Immature natural killer cell (primary cell): Measurements from ENCODE around the gene TUBGCP2. TPM values are rescaled to one million over a fixed set of nuclear protein-coding genes. Genes with fewer than 3 reads are reported as not detected.
"Not testable (repeated sequence)": the region's sequence is repeated elsewhere in the genome, so short reads cannot be mapped to it uniquely, and the experiment has no call there.

Experiments used
- DNase-seq, 3 donors: peaks; one replicate each; pipeline ENCODE4 v3.0.0; 2022; ENCODE audit warnings: mixed read lengths in 1 of 3
- H3K27ac Mint-ChIP-seq, 6 donors: one replicate each; pipeline ENCODE4 v1.8.0; 2020; ENCODE audit warnings: mixed read lengths in 6 of 6, mild to moderate bottlenecking in 5 of 6, inconsistent platforms in 4 of 6, moderate library complexity in 3 of 6
- H3K27me3 Mint-ChIP-seq, 3 donors: one replicate each; pipeline ENCODE4 v1.8.0; 2020 to 2021; ENCODE audit warnings: low read depth in 3 of 3, mild to moderate bottlenecking in 3 of 3, mixed read lengths in 3 of 3, moderate library complexity in 3 of 3, inconsistent platforms in 1 of 3
- H3K36me3 Mint-ChIP-seq, 3 donors: one replicate each; pipeline ENCODE4 v1.8.0; 2020; ENCODE audit warnings: mixed read lengths in 3 of 3, inconsistent platforms in 2 of 3, mild to moderate bottlenecking in 2 of 3
- H3K4me1 Mint-ChIP-seq, 2 donors: one replicate each; pipeline ENCODE4 v1.8.0; 2020; ENCODE audit warnings: inconsistent platforms in 2 of 2, mild to moderate bottlenecking in 2 of 2, mixed read lengths in 2 of 2, moderate library complexity in 1 of 2
- H3K4me3 Mint-ChIP-seq, 5 donors: one replicate each; pipeline ENCODE4 v1.8.0; 2020; ENCODE audit warnings: mild to moderate bottlenecking in 5 of 5, mixed read lengths in 5 of 5, inconsistent platforms in 3 of 5, moderate library complexity in 3 of 5
- H3K9me3 Mint-ChIP-seq, 6 donors: one replicate each; pipeline ENCODE4 v1.8.0; 2020; ENCODE audit warnings: mild to moderate bottlenecking in 6 of 6, mixed read lengths in 6 of 6, inconsistent platforms in 4 of 6, moderate library complexity in 3 of 6
- polyA plus RNA-seq, 3 donors: library from polyadenylated mRNA; unstranded; fragments of 300-500 nt; fragmentation: Illumina TruSeq; gene quantifications; one replicate each; pipeline ENCODE4 v1.2.3, GENCODE V29; 2021

TUBGCP2 gene
- polyA plus RNA-seq, 3 donors from 2014 or later: 11.0 to 44.3 (median 27.5) TPM

GRCh38 chr10:133324198-133324792, 15.6 kb upstream of the TUBGCP2 start:
- no peak overlapping the region for H3K4me3 Mint-ChIP-seq
- no peak overlapping the region for H3K27ac Mint-ChIP-seq
- H3K27me3 Mint-ChIP-seq: peaks cover 8 to 14% (median 13%) of the 10 kb centered on the region in 3 donors
- H3K9me3 Mint-ChIP-seq: peaks cover 0 to 2% (median 0%) of the 10 kb centered on the region in 6 donors
- H3K36me3 Mint-ChIP-seq: peaks cover 0 to 4% (median 0%) of the 10 kb centered on the region in 3 donors
- DNase-seq: peak; percentile 30 to 47 (median 36)
- H3K4me1 Mint-ChIP-seq: peaks cover 2 to 6% of the 10 kb centered on the region in 2 donors

DNA sequence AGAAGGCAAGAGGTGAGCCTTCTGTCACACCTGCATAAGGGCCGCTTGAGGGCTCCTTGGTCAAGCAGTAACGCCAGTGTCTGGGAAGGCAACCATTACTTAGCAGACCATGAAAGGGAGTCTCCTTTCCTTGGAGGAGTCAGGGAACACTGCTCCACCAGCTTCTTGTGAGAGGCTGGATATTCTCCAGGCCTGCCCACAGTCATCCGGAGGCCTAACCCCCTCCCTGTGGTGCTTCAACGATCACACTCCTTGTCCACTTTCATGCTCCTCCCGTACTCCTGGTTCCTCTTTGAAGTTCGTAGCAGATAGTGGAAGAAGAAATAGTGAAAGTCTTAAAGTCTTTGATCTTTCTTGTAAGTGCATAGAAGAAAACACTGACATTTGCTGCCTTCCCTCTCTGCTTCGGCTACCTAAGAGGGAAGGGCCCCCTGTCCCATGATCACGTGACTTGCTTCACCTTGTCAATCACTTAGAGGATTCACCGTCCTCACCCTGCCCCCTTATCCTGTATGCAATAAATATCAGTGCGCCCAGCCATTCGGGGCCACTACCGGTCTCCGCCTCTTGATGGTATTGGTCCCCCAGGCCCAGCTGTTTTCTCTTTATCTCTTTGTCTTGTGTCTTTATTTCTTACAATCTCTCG, 13.5 kb upstream of the TUBGCP2 start:
- H3K4me1 Mint-ChIP-seq, H3K36me3 Mint-ChIP-seq, DNase-seq, H3K9me3 Mint-ChIP-seq, H3K27ac Mint-ChIP-seq, H3K4me3 Mint-ChIP-seq: not testable (repeated sequence)
- H3K27me3 Mint-ChIP-seq: peaks cover 3 to 14% (median 7%) of the 10 kb centered on the region in 3 donors

DNA sequence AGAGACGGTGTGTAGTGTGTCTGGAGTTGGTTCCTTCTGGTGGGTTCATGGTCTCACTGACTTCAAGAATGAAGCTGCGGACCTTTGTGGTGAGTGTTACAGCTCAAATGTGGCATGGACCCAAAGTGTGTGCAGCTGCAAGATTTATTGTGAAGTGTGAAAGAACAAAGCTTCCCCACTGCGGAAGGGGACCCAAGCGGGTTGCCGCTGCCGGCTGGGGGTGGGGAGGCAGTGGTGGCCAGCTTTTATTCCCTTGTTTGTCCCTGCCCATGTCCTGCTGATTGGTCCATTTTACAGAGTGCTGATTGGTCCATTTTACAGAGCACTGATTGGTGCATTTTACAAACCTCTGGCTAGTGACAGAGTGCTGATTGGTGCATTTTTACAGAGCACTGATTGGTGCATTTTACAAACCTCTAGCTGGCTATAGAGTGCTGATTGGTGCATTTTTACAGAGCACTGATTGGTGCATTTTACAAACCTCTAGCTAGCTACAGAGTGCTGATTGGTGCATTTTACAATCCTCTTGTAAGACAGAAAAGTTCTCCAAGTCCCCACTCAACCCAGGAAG, 12.3 kb upstream of the TUBGCP2 start:
- H3K4me1 Mint-ChIP-seq, H3K9me3 Mint-ChIP-seq, H3K4me3 Mint-ChIP-seq, H3K27me3 Mint-ChIP-seq, DNase-seq, H3K36me3 Mint-ChIP-seq, H3K27ac Mint-ChIP-seq: not testable (repeated sequence)

DNA sequence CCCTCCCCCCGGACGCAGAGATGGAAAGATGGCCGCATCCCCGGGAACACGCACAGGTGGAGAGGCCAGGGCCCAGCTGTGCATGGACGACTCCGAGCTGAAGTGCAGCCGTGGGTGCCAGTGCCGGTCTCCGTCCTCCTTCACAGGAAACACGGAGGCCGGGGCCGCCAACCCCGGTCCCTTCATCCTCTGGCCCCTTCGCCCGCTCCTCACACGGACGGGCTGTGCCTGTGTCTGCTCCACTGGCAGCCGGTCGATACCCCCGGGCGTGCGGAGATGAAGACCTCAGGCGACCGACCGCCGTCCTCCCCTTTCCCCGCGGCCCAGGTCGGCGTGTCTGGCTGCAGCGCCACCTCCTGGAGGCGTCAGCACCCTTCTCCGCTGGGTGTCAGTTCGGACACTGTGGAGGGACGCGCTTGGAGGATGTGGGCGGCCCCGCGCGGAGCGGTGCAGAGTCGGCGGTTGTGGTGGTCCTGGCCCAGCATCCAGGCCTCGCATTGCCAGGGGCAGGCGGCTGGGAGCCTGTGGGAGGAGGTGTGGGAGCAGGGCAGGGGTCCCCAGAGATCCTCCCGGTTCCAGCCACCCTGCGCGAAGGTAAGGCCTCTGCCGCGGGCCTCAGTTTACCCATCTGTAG, 9.9 kb upstream of the TUBGCP2 start:
- H3K4me3 Mint-ChIP-seq: peak overlapping the region; percentile 47 to 77 (median 67)
- H3K36me3 Mint-ChIP-seq: peaks cover 0 to 4% (median 0%) of the 10 kb centered on the region in 3 donors
- peak overlapping the region in 1 of 6 donors; percentile 45 for H3K27ac Mint-ChIP-seq
- peaks cover 0 to 2% (median 0%) of the 10 kb centered on the region in 6 donors for H3K9me3 Mint-ChIP-seq
- peak; percentile 71 to 74 (median 72) for DNase-seq
- H3K4me1 Mint-ChIP-seq: peaks cover 6 to 9% of the 10 kb centered on the region in 2 donors
- peaks cover 3 to 11% (median 10%) of the 10 kb centered on the region in 3 donors for H3K27me3 Mint-ChIP-seq

DNA sequence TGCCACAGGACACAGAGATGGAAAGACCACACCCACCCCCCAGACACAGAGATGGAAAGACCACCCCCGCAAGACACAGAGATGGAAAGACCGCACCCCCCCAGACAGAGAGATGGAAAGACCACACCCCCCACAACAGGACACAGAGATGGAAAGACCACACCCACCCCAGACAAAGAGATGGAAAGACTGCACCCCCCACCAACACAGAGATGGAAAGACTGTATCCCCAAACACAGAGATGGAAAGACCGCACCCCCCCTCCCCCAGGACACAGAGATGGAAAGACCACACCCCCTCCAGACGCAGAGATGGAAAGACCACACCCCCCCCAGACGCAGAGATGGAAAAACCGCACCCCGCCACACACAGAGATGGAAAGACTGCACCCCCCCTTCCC, 8.1 kb upstream of the TUBGCP2 start:
- Mint-ChIP-seq H3K4me3 (no peak overlapping the region), H3K4me1 (peaks cover 6 to 9% of the 10 kb centered on the region in 2 donors), H3K27ac (no peak overlapping the region), H3K9me3 (peaks cover 0 to 2% (median 0%) of the 10 kb centered on the region in 6 donors), H3K36me3 (peaks cover 0 to 5% (median 4%) of the 10 kb centered on the region in 3 donors), H3K27me3 (peaks cover 3 to 6% (median 4%) of the 10 kb centered on the region in 3 donors)
- no peak for DNase-seq

GRCh38 chr10:133316266-133316665, 7.6 kb upstream of the TUBGCP2 start:
- no peak for DNase-seq
- no peak overlapping the region for H3K4me3 Mint-ChIP-seq
- peaks cover 6 to 9% of the 10 kb centered on the region in 2 donors for H3K4me1 Mint-ChIP-seq
- H3K27me3 Mint-ChIP-seq: peaks cover 3 to 6% (median 4%) of the 10 kb centered on the region in 3 donors
- H3K27ac Mint-ChIP-seq: peak overlapping the region in 1 of 6 donors; percentile 1
- H3K9me3 Mint-ChIP-seq: peaks cover 0 to 2% (median 0%) of the 10 kb centered on the region in 6 donors
- peaks cover 0 to 8% (median 4%) of the 10 kb centered on the region in 3 donors for H3K36me3 Mint-ChIP-seq

GRCh38 chr10:133315847-133316246, 7.2 kb upstream of the TUBGCP2 start:
- no peak overlapping the region for H3K4me3 Mint-ChIP-seq
- H3K27ac Mint-ChIP-seq: peak overlapping the region in 1 of 6 donors; percentile 1

GRCh38 chr10:133314911-133315310, 6.2 kb upstream of the TUBGCP2 start:
- no peak overlapping the region for H3K4me3 Mint-ChIP-seq
- peaks cover 6 to 10% of the 10 kb centered on the region in 2 donors for H3K4me1 Mint-ChIP-seq

More at GRCh38 chr10:133315847-133316246, 7.2 kb upstream of the TUBGCP2 start:
- peaks cover 0 to 2% (median 0%) of the 10 kb centered on the region in 6 donors for H3K9me3 Mint-ChIP-seq
- DNase-seq: no peak
- peaks cover 0 to 9% (median 4%) of the 10 kb centered on the region in 3 donors for H3K36me3 Mint-ChIP-seq
- H3K4me1 Mint-ChIP-seq: peaks cover 6 to 9% of the 10 kb centered on the region in 2 donors
- peaks cover 3 to 6% (median 4%) of the 10 kb centered on the region in 3 donors for H3K27me3 Mint-ChIP-seq

GRCh38 chr10:133313192-133313591, 4.5 kb upstream of the TUBGCP2 start:
- no peak overlapping the region for H3K27ac Mint-ChIP-seq
- H3K4me3 Mint-ChIP-seq: no peak overlapping the region
- DNase-seq: no peak
- peaks cover 1 to 6% of the 10 kb centered on the region in 2 donors for H3K4me1 Mint-ChIP-seq
- H3K36me3 Mint-ChIP-seq: peaks cover 0 to 12% (median 0%) of the 10 kb centered on the region in 3 donors
- peaks cover 0 to under 1% (median 0%) of the 10 kb centered on the region in 6 donors for H3K9me3 Mint-ChIP-seq
- peaks cover 7 to 13% (median 9%) of the 10 kb centered on the region in 3 donors for H3K27me3 Mint-ChIP-seq

More at GRCh38 chr10:133314911-133315310, 6.2 kb upstream of the TUBGCP2 start:
- Mint-ChIP-seq H3K27me3 (peaks cover 2 to 6% (median 6%) of the 10 kb centered on the region in 3 donors), H3K9me3 (no peaks in the 10 kb centered on the region), H3K27ac (no peak overlapping the region), H3K36me3 (peaks cover 0 to 12% (median 0%) of the 10 kb centered on the region in 3 donors)
- no peak for DNase-seq

DNA sequence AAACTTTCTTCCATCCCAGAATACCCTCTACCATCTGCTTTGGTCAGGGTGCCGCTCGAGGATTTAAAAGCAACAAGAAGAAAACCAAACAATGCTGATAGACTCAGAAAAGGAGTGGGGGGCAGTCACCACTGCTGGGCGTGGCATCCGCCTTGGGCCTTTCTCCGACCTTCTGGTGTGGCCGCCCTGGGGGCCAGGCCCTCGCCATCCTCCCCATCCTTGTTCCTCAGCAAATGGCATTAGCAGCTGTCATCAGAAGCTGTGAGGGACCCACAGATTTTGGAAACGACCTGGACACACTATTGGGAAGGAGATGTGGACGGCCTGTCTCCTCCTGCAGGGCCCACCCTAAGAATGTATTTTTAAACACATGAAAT, 4.1 kb upstream of the TUBGCP2 start:
- Mint-ChIP-seq H3K27ac (no peak overlapping the region), H3K4me3 (no peak overlapping the region), H3K4me1 (peaks cover 6 to 10% of the 10 kb centered on the region in 2 donors), H3K9me3 (peaks cover 0 to 2% (median 0%) of the 10 kb centered on the region in 6 donors), H3K36me3 (peaks cover 0 to 12% (median 0%) of the 10 kb centered on the region in 3 donors), H3K27me3 (peaks cover 11 to 17% (median 13%) of the 10 kb centered on the region in 3 donors)
- no peak for DNase-seq

DNA sequence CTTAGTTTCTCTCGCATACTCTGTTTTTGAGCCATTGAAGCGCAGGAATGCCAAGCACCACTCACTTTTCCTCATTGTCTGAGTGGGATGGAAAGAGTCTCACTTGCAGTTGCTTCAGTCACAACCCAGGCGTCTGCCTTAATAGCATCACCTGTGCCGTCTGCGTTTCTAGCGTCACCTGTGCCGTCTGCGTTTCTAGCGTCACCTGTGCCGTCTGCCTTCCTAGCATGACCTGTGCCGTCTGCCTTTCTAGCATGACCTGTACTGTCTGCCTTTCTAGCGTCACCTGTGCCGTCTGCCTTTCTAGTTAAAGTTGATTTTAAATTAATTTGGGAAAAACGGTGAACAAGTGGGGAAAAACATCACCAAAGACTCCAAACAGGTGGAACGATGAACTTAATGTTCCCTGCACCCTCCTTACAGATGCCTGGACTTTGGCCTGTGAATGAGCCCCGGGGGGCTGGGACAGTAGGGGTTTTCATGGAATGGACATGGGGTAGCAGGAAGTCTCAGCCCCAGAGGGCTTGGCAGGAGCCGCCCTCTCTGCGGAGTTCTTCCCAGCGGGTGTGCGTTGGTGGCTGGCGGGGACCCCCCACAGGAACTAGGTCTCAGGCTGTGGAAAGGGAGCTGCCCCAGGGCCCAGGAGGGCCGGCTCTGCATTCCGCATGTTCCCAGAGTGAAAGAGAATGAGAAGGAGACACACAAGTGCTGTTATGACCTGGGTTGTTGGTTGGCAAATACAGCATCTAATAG, 3.5 kb upstream of the TUBGCP2 start:
- H3K4me1 Mint-ChIP-seq: peaks cover 11 to 16% of the 10 kb centered on the region in 2 donors
- H3K27ac Mint-ChIP-seq: no peak overlapping the region
- H3K9me3 Mint-ChIP-seq: peaks cover 0 to 2% (median 0%) of the 10 kb centered on the region in 6 donors
- H3K27me3 Mint-ChIP-seq: peaks cover 15 to 22% (median 15%) of the 10 kb centered on the region in 3 donors
- peaks cover 0 to 12% (median 0%) of the 10 kb centered on the region in 3 donors for H3K36me3 Mint-ChIP-seq
- H3K4me3 Mint-ChIP-seq: peak overlapping the region in 1 of 5 donors; percentile 6
- no peak for DNase-seq

DNA sequence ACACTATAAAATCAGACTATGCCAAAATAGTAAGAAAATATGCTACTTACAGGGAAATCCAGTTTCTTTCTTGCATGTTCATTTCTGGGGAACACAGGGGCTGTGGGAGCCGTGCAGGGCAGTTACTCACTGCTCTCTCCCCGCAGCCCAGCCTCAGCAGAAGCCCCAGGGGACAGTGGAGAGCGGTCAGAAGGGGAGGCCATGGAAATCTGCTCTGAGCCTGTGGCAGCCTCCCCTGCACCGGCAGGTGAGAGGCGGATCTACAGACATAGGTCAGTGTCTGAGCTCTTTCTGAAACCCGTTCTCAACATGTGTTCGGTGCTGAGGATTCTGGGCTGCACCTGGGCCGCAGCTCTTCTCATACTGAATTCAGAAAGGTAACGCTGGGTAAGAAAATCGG, 2.9 kb upstream of the TUBGCP2 start:
- H3K4me3 Mint-ChIP-seq: peak overlapping the region in 1 of 5 donors; percentile 3
- H3K27me3 Mint-ChIP-seq: peaks cover 15 to 22% (median 16%) of the 10 kb centered on the region in 3 donors
- H3K36me3 Mint-ChIP-seq: peaks cover 0 to 12% (median 0%) of the 10 kb centered on the region in 3 donors
- H3K4me1 Mint-ChIP-seq: peaks cover 17 to 21% of the 10 kb centered on the region in 2 donors
- peaks cover 0 to 2% (median 0%) of the 10 kb centered on the region in 6 donors for H3K9me3 Mint-ChIP-seq
- DNase-seq: no peak
- H3K27ac Mint-ChIP-seq: peak overlapping the region in 2 of 6 donors; percentile 7 to 16

GRCh38 chr10:133310789-133311188, 2.1 kb upstream of the TUBGCP2 start:
- H3K4me1 Mint-ChIP-seq: peaks cover 18 to 23% of the 10 kb centered on the region in 2 donors
- H3K9me3 Mint-ChIP-seq: peaks cover 0 to 2% (median 0%) of the 10 kb centered on the region in 6 donors
- H3K36me3 Mint-ChIP-seq: peaks cover 0 to 12% (median 0%) of the 10 kb centered on the region in 3 donors
- peak overlapping the region in 3 of 5 donors; percentile 30 to 50 (median 33) for H3K4me3 Mint-ChIP-seq
- DNase-seq: no peak
- H3K27ac Mint-ChIP-seq: peak overlapping the region in 2 of 6 donors; percentile 50 to 69
- H3K27me3 Mint-ChIP-seq: peaks cover 15 to 20% (median 16%) of the 10 kb centered on the region in 3 donors
